H1 (cell line): ENCODE data around the gene ARHGAP26. TPM values are rescaled to one million over a fixed set of nuclear protein-coding genes. Genes with fewer than 3 reads are reported as not detected.

Source experiments
- ATF3 ChIP-seq: IDR thresholded peaks from 2 replicates; pipeline ENCODE4 v1.6.1; 2011; ENCODE audit warnings: low read depth, mild to moderate bottlenecking, low read length; ENCODE audit not compliant: insufficient read depth
- polyA plus RNA-seq, 7 experiments: library from polyadenylated mRNA; depleted of rRNA in 3 of 7; stranded (reverse) in 5 of 7; unstranded in 2 of 7; fragments of >200 nt in 5 of 7; fragments of 200-250 nt in 2 of 7; gene quantifications; 1 replicate in 5 of 7; 2 replicates in 1 of 7; 4 replicates in 1 of 7; pipeline versions ENCODE4 v1.2.1 to v1.2.3, GENCODE V29; 2011 to 2013; ENCODE audit warnings: missing spikeins in 2 of 7, mixed read lengths in 2 of 7
- total RNA-seq: library from RNA; stranded (reverse); fragmentation: NEBNext Ultra II Directional; extraction: Animal tissue kit (Norgen Biotek cat#: 25700); gene quantifications from 2 replicates; pipeline ENCODE4 v1.2.1, GENCODE V29; 2021

The ARHGAP26 gene
- total and polyA plus RNA-seq, 2 of the 8 experiments (the other 6 are each of a cell fraction or from before 2014, with no cell fraction given): 7.1 to 24.8 TPM

- TF ChIP-seq ATF3: no peak
These were observed 55.9 kb downstream of the ARHGAP26 start (continued) for GRCh38 chr5:142826093-142826492.
